Hepatocyte (in vitro differentiated cells): ENCODE measurements around the gene NKAIN1. TPM values are rescaled to one million over a fixed set of nuclear protein-coding genes. Genes with fewer than 3 reads are reported as not detected.

ENCODE experiments used
- DNase-seq: peaks from one replicate; pipeline ENCODE4 v3.0.0-alpha.2; 2016; ENCODE audit warnings: low spot score
- H2AFZ ChIP-seq: fragments of 200-600 bp; sonication (generic); 2 replicates; pipeline ENCODE4 v1.6.0; 2016; ENCODE audit warnings: antibody characterized with exemption, mild to moderate bottlenecking
- H3K27ac ChIP-seq: fragments of 200-600 bp; sonication (generic); 2 replicates; pipeline ENCODE4 v1.5.1; 2016; ENCODE audit warnings: mild to moderate bottlenecking
- H3K27me3 ChIP-seq: fragments of 200-600 bp; sonication (generic); 2 replicates; pipeline ENCODE4 v1.6.1; 2016
- H3K36me3 ChIP-seq: fragments of 200-600 bp; sonication (generic); replicated peaks from 2 replicates; pipeline ENCODE4 v1.5.1; 2016; ENCODE audit warnings: low read depth; ENCODE audit not compliant: insufficient read depth
- H3K4me1 ChIP-seq: fragments of 200-600 bp; sonication (generic); 2 replicates; pipeline ENCODE4 v1.5.1; 2016; ENCODE audit warnings: mild to moderate bottlenecking, moderate library complexity; ENCODE audit not compliant: insufficient read depth
- H3K4me2 ChIP-seq: fragments of 200-600 bp; sonication (generic); 2 replicates; pipeline ENCODE4 v1.6.0; 2016
- H3K4me3 ChIP-seq: fragments of 200-600 bp; sonication (generic); 2 replicates; pipeline ENCODE4 v1.5.1; 2016; ENCODE audit warnings: mild to moderate bottlenecking
- H3K79me2 ChIP-seq: fragments of 200-600 bp; sonication (generic); 2 replicates; pipeline ENCODE4 v1.6.0; 2017; ENCODE audit warnings: mild to moderate bottlenecking
- H3K9me2 ChIP-seq: fragments of 200-600 bp; sonication (generic); replicated peaks from 2 replicates; pipeline ENCODE4 v1.6.0; 2017; ENCODE audit warnings: mild to moderate bottlenecking; ENCODE audit not compliant: insufficient read depth
- H3K9me3 ChIP-seq: fragments of 200-600 bp; sonication (generic); 2 replicates; pipeline ENCODE4 v1.5.1; 2016; ENCODE audit warnings: low read depth, mild to moderate bottlenecking
- H4K20me1 ChIP-seq: fragments of 200-600 bp; sonication (generic); 2 replicates; pipeline ENCODE4 v1.6.0; 2016; ENCODE audit warnings: mild to moderate bottlenecking; ENCODE audit not compliant: insufficient read depth, poor library complexity, severe bottlenecking
- CTCF ChIP-seq: fragments of 200-600 bp; sonication (generic); IDR thresholded peaks from 2 replicates; pipeline ENCODE4 v1.5.1; 2016; ENCODE audit warnings: antibody characterized with exemption, mild to moderate bottlenecking; ENCODE audit not compliant: poor library complexity
- EZH2 ChIP-seq: fragments of 200-600 bp; sonication (generic); IDR thresholded peaks from 2 replicates; pipeline ENCODE4 v1.6.1; 2016; ENCODE audit warnings: antibody characterized with exemption, mild to moderate bottlenecking, borderline replicate concordance
- EZH2phosphoT487 ChIP-seq: fragments of 200-600 bp; sonication (generic); IDR thresholded peaks from one replicate; pipeline ENCODE4 v1.6.1; 2018; ENCODE audit warnings: antibody characterized with exemption, mild to moderate bottlenecking, low read depth, moderate library complexity; ENCODE audit not compliant: unreplicated experiment, severe bottlenecking
- WGBS: methylation state at CpG from one replicate; pipeline ENCODE4 v1.1.6; 2016; ENCODE audit warnings: low lambda C conversion rate; ENCODE audit errors: missing lambda C conversion rate; 5-methylcytosine and 5-hydroxymethylcytosine counted together
- polyA plus RNA-seq: library from polyadenylated mRNA; unstranded; fragments of >200 nt; fragmentation: Nextera tagmentation; extraction: Ambion mirVana; gene quantifications from 2 replicates; pipeline ENCODE4 v1.2.1, GENCODE V29; 2016
- total RNA-seq: library from RNA; depleted of rRNA; stranded (reverse); fragments of >200 nt; gene quantifications from 2 replicates; pipeline ENCODE4 v1.2.3, GENCODE V29; 2014

Gene NKAIN1
- total and polyA plus RNA-seq, 2 experiments from 2014 or later: 1.8 to 2.2 TPM

- no peak for DNase-seq
- no peaks in the 10 kb centered on the region for H3K9me3 ChIP-seq
- H2AFZ ChIP-seq: no peak overlapping the region
- H3K4me3 ChIP-seq: no peak overlapping the region
- no peaks in the 10 kb centered on the region for H3K36me3 ChIP-seq
- no peaks in the 10 kb centered on the region for H4K20me1 ChIP-seq
- TF ChIP-seq EZH2phosphoT487 (no peak), EZH2 (no peak), CTCF (no peak)
- H3K9me2 ChIP-seq: no peaks in the 10 kb centered on the region
- no peaks in the 10 kb centered on the region for H3K4me1 ChIP-seq
- H3K79me2 ChIP-seq: no peaks in the 10 kb centered on the region
- H3K27ac ChIP-seq: no peak overlapping the region
- no peaks in the 10 kb centered on the region for H3K27me3 ChIP-seq
- H3K4me2 ChIP-seq: no peak overlapping the region
Observed at GRCh38 chr1:31228986-31229385, 10.7 kb downstream of the NKAIN1 start.

- Histone ChIP-seq H3K79me2 (no peaks in the 10 kb centered on the region), H2AFZ (no peak overlapping the region), H3K4me3 (no peak overlapping the region), H4K20me1 (no peaks in the 10 kb centered on the region), H3K27ac (no peak overlapping the region), H3K36me3 (no peaks in the 10 kb centered on the region), H3K4me1 (no peaks in the 10 kb centered on the region), H3K9me2 (no peaks in the 10 kb centered on the region), H3K4me2 (no peak overlapping the region), H3K27me3 (no peaks in the 10 kb centered on the region), H3K9me3 (no peaks in the 10 kb centered on the region)
- TF ChIP-seq EZH2 (no peak), CTCF (no peak), EZH2phosphoT487 (no peak)
- DNase-seq: no peak
- WGBS: 63% methylated on average over 5 of the region's 5 CpGs
Observed at GRCh38 chr1:31227891-31228568, 11.7 kb downstream of the NKAIN1 start.

- Histone ChIP-seq H3K79me2 (no peaks in the 10 kb centered on the region), H2AFZ (no peak overlapping the region)
- DNase-seq: no peak
Observed at GRCh38 chr1:31224068-31224467, 15.6 kb downstream of the NKAIN1 start.

More at GRCh38 chr1:31224068-31224467, 15.6 kb downstream of the NKAIN1 start:
- Histone ChIP-seq H3K4me1 (no peaks in the 10 kb centered on the region), H3K9me3 (no peaks in the 10 kb centered on the region), H3K27ac (no peak overlapping the region), H3K4me2 (no peak overlapping the region), H3K36me3 (no peaks in the 10 kb centered on the region), H3K27me3 (no peaks in the 10 kb centered on the region), H3K9me2 (no peaks in the 10 kb centered on the region), H3K4me3 (no peak overlapping the region), H4K20me1 (no peaks in the 10 kb centered on the region)
- TF ChIP-seq CTCF: no peak
- no peak for TF ChIP-seq EZH2
- TF ChIP-seq EZH2phosphoT487: no peak
- 50% methylated on average over 9 of the region's 9 CpGs for WGBS
